Uterus (tissue), 2 donors: ENCODE results near the gene TMEM45B.

ENCODE experiments used
- CTCF ChIP-seq, 4 experiments: fragments of 200-600 bp in 2 of 4; fragments of 450-650 bp in 2 of 4; sonication (generic) in 2 of 4; IDR thresholded peaks; one replicate each; pipeline ENCODE4 v1.5.1; 2016 to 2019; ENCODE audit warnings: antibody characterized with exemption in 4 of 4, mild to moderate bottlenecking in 2 of 4, moderate library complexity in 1 of 4
- POLR2A ChIP-seq, 2 donors: fragments of 450-650 bp; IDR thresholded peaks; one replicate each; pipeline ENCODE4 v1.6.1; 2016; ENCODE audit warnings: antibody characterized with exemption in 2 of 2, mild to moderate bottlenecking in 1 of 2, moderate library complexity in 1 of 2

GRCh38 chr11:129791515-129791914 lies 24.1 kb upstream of the TMEM45B start:
- no peak for TF ChIP-seq CTCF (IDR thresholded peaks at IDR 0.05)
- no peak for TF ChIP-seq POLR2A (IDR thresholded peaks at IDR 0.05)
